Activated B cell treated with CpG ODN at 0.5 μM for 24 hours (primary cell): ENCODE data around the gene FEZF2. TPM values are rescaled to one million over a fixed set of nuclear protein-coding genes. Genes with fewer than 3 reads are reported as not detected.

Experiments
- ATAC-seq: fragments of 200-7000 bp; cut with Tn5 transposase; one replicate; pipeline ENCODE4 v1.10.0; 2021; ENCODE audit warnings: low read depth, mild to moderate bottlenecking, moderate library complexity
- CTCF ChIA-PET: fragments of 350-600 bp; sonication (Branson Sonifier 250); formaldehyde crosslinking; loops from one replicate; lab custom pipeline; 2021; ENCODE audit warnings: antibody characterized with exemption; lab: Charles Lee
- POLR2A ChIA-PET: fragments of 350-600 bp; sonication (Branson Sonifier 250); formaldehyde crosslinking; loops from one replicate; lab custom pipeline; 2021; ENCODE audit warnings: antibody characterized with exemption; lab: Charles Lee
- DNase-seq: peaks from one replicate; pipeline ENCODE4 v3.0.0; 2022
- H3K27ac Mint-ChIP-seq: one replicate; pipeline ENCODE4 v1.8.0; 2020; ENCODE audit warnings: mixed read lengths
- H3K27me3 Mint-ChIP-seq: one replicate; pipeline ENCODE4 v1.8.0; 2021; ENCODE audit warnings: mixed read lengths
- H3K36me3 Mint-ChIP-seq: one replicate; pipeline ENCODE4 v1.8.0; 2021; ENCODE audit warnings: low read depth, mixed read lengths
- H3K4me1 Mint-ChIP-seq: one replicate; pipeline ENCODE4 v1.8.0; 2021; ENCODE audit warnings: mixed read lengths
- H3K4me3 Mint-ChIP-seq: one replicate; pipeline ENCODE4 v1.8.0; 2020; ENCODE audit warnings: mild to moderate bottlenecking, mixed read lengths
- H3K9me3 Mint-ChIP-seq: one replicate; pipeline ENCODE4 v1.8.0; 2020; ENCODE audit warnings: mixed read lengths
- CTCF ChIP-seq: fragments of 200-600 bp; IDR thresholded peaks from one replicate; pipeline ENCODE4 v1.8.0; 2022; ENCODE audit warnings: antibody characterized with exemption, mild to moderate bottlenecking
- intact Hi-C: fragments of 100-400 bp; cut with micrococcal nuclease; formaldehyde crosslinking; loops from one replicate; pipeline ENCODE4 v1.15.1; 2024
- total RNA-seq: library from RNA; stranded (reverse); gene quantifications from 2 replicates; pipeline ENCODE4 v1.2.3, GENCODE V29; 2022

The FEZF2 gene
- total RNA-seq, 1 donor from 2014 or later, result not detected

GRCh38 chr3:62325896-62326295 lies 47.5 kb downstream of the FEZF2 start:
- Mint-ChIP-seq H3K4me3 (no peak overlapping the region), H3K4me1 (no peaks in the 10 kb centered on the region), H3K36me3 (no peaks in the 10 kb centered on the region), H3K27me3 (peaks cover under 1% of the 10 kb centered on the region), H3K9me3 (no peaks in the 10 kb centered on the region), H3K27ac (no peak overlapping the region)
- ChIA-PET CTCF (no interaction called here), POLR2A (no interaction called here)
- no peak for TF ChIP-seq CTCF
- intact Hi-C loops, result no loop called here
- no peak for ATAC-seq
- DNase-seq, result no peak

GRCh38 chr3:62323241-62323640 lies 50.1 kb downstream of the FEZF2 start:
- ATAC-seq, result no peak
- H3K9me3 Mint-ChIP-seq, result no peaks in the 10 kb centered on the region
- no peaks in the 10 kb centered on the region for H3K36me3 Mint-ChIP-seq
- POLR2A ChIA-PET, result no interaction called here
- DNase-seq, result no peak
- peaks cover 2% of the 10 kb centered on the region for H3K27me3 Mint-ChIP-seq
- CTCF ChIA-PET, result interaction anchor here (0.9 kb wide), 1 partner anchor 9 kb away, joined by 4 read pairs; no protein-coding TSS in a partner anchor
- intact Hi-C loops, result no loop called here
- H3K27ac Mint-ChIP-seq, result no peak overlapping the region
- no peak for TF ChIP-seq CTCF
- H3K4me1 Mint-ChIP-seq, result peaks cover 7% of the 10 kb centered on the region
- no peak overlapping the region for H3K4me3 Mint-ChIP-seq
